Islet of Langerhans (tissue), 1 donor: ENCODE results near the gene ITPR1.

Experiments used
- FAIRE-seq: peaks from one replicate; lab custom pipeline; 2011; peaks lifted over from hg19 to GRCh38; lab: Jason Lieb, UNC

ITPR1 gene

GRCh38 chr3:4509983-4510755 is 17.0 kb downstream of the ITPR1 start:
- FAIRE-seq, result no peak

GRCh38 chr3:4511491-4512262 is 18.5 kb downstream of the ITPR1 start:
- no peak for FAIRE-seq

GRCh38 chr3:4512895-4513616 is 19.9 kb downstream of the ITPR1 start:
- no peak for FAIRE-seq

GRCh38 chr3:4514321-4514720 is 21.2 kb downstream of the ITPR1 start:
- FAIRE-seq, result no peak

- FAIRE-seq, result no peak
Observed at GRCh38 chr3:4514916-4515315, 21.8 kb downstream of the ITPR1 start.

- no peak for FAIRE-seq
Observed at GRCh38 chr3:4515916-4516579, 22.9 kb downstream of the ITPR1 start.

GRCh38 chr3:4517093-4517492 is 23.9 kb downstream of the ITPR1 start:
- FAIRE-seq, result no peak

- no peak for FAIRE-seq
Observed at GRCh38 chr3:4517643-4518311, 24.6 kb downstream of the ITPR1 start.

- FAIRE-seq, result no peak
Observed at GRCh38 chr3:4520033-4520816, 27.1 kb downstream of the ITPR1 start.

- no peak for FAIRE-seq
Observed at GRCh38 chr3:4522947-4523346, 29.8 kb downstream of the ITPR1 start.

GRCh38 chr3:4523710-4524698 is 30.9 kb downstream of the ITPR1 start:
- FAIRE-seq, result no peak

GRCh38 chr3:4525560-4526223 is 32.5 kb downstream of the ITPR1 start:
- FAIRE-seq, result no peak

- FAIRE-seq, result no peak
Observed at GRCh38 chr3:4528320-4528719, 35.2 kb downstream of the ITPR1 start.

GRCh38 chr3:4528819-4529600 is 35.9 kb downstream of the ITPR1 start:
- no peak for FAIRE-seq

- FAIRE-seq, result no peak
Observed at GRCh38 chr3:4529876-4530588, 36.9 kb downstream of the ITPR1 start.

GRCh38 chr3:4531478-4532025 is 38.4 kb downstream of the ITPR1 start:
- FAIRE-seq, result no peak

- no peak for FAIRE-seq
Observed at GRCh38 chr3:4532535-4533112, 39.5 kb downstream of the ITPR1 start.
